GM10248 (cell line): ENCODE data around the gene SLBP.

Source experiments
- CTCF ChIA-PET: fragments of 300-600 bp; sonication (Branson Sonifier 250); formaldehyde crosslinking; extraction: SDS; loops from one replicate; lab custom pipeline; 2021; ENCODE audit warnings: antibody characterized with exemption; lab: Yijun Ruan, JAX
- POLR2A ChIA-PET: fragments of 350-650 bp; sonication (Branson Sonifier 250); formaldehyde crosslinking; extraction: SDS; loops from one replicate; lab custom pipeline; 2020; ENCODE audit warnings: antibody characterized with exemption; lab: Yijun Ruan, JAX
- DNase-seq: peaks from one replicate; pipeline ENCODE4 v3.0.0; 2012; ENCODE audit errors: extremely low spot score
- CTCF ChIP-seq: IDR thresholded peaks from 2 replicates; pipeline ENCODE4 v1.5.1; 2012; ENCODE audit warnings: mild to moderate bottlenecking, low read depth; ENCODE audit errors: extremely low read depth, missing control alignments, control extremely low read depth

Gene SLBP

GRCh38 chr4:1735215-1735614 lies 23.1 kb upstream of the SLBP start:
- CTCF ChIA-PET: interaction anchor here (18.5 kb wide), 1 partner anchor 43 kb away, joined by 374 read pairs; no protein-coding TSS in a partner anchor
- DNase-seq: no peak
- no peak for TF ChIP-seq CTCF
- POLR2A ChIA-PET: no interaction called here

- TF ChIP-seq CTCF: no peak
- CTCF ChIA-PET: interaction anchor here (1.0 to 18.5 kb wide), 3 partner anchors 10 to 40 kb away, joined by 3 to 374 read pairs (median 13); no protein-coding TSS in a partner anchor
- POLR2A ChIA-PET: no interaction called here
- DNase-seq: no peak
These were observed 20.8 kb upstream of the SLBP start for GRCh38 chr4:1732911-1733310.

GRCh38 chr4:1731180-1731579 lies 19.1 kb upstream of the SLBP start:
- POLR2A ChIA-PET: no interaction called here
- no peak for DNase-seq
- CTCF ChIA-PET: interaction anchor here (0.8 to 18.5 kb wide), 6 partner anchors 9 to 78 kb away, joined by 3 to 374 read pairs (median 5); partner anchors contain the start of gene TMEM129
- TF ChIP-seq CTCF: no peak

- POLR2A ChIA-PET: no interaction called here
- no peak for DNase-seq
- CTCF ChIA-PET: interaction anchor here (0.7 to 18.5 kb wide), 15 partner anchors 10 to 170 kb away, joined by 3 to 374 read pairs (median 5); partner anchors contain the start of gene TMEM129
- TF ChIP-seq CTCF: no peak
These were observed 18.5 kb upstream of the SLBP start for GRCh38 chr4:1730532-1731135.

- CTCF ChIA-PET: interaction anchor here (1.9 to 18.5 kb wide), 6 partner anchors 15 to 172 kb away, joined by 4 to 374 read pairs (median 14); partner anchors contain the start of gene SLBP
- no peak for TF ChIP-seq CTCF
- DNase-seq: no peak
- POLR2A ChIA-PET: no interaction called here
These were observed 16.2 kb upstream of the SLBP start for GRCh38 chr4:1728061-1728980.
